CD14-positive monocyte (primary cell): Measurements from ENCODE around the gene IQGAP2. TPM values are rescaled to one million over a fixed set of nuclear protein-coding genes. Genes with fewer than 3 reads are reported as not detected.
A peak's percentile ranks its signal among the peaks of the same experiment; 100 is the strongest.

Experiments used
- DNase-seq, 3 donors: peaks; one replicate each; pipeline ENCODE4 v3.0.0-alpha.2; 2011 to 2022
- H2AFZ ChIP-seq: 2 replicates; pipeline ENCODE4 v1.6.0; 2012; ENCODE audit warnings: mild to moderate bottlenecking, low read depth, low read length, inconsistent platforms; ENCODE audit not compliant: insufficient read depth, poor library complexity, severe bottlenecking
- H3K27ac ChIP-seq, 2 donors: 1 replicate in 1 of 2; 2 replicates in 1 of 2; pipeline ENCODE4 v1.5.1; 2012 to 2013; ENCODE audit warnings: low read length in 2 of 2, control low read depth in 1 of 2, inconsistent platforms in 1 of 2, low read depth in 1 of 2, mild to moderate bottlenecking in 1 of 2
- H3K27me3 ChIP-seq, 2 donors: one replicate each; pipeline versions ENCODE4 v1.6.0 to v1.6.1; 2011 to 2013; ENCODE audit warnings: low read length in 2 of 2; ENCODE audit not compliant: control insufficient read depth in 2 of 2, insufficient read depth in 2 of 2
- H3K36me3 ChIP-seq, 2 donors: replicated peaks in 1 of 2; 1 replicate in 1 of 2; 2 replicates in 1 of 2; pipeline versions ENCODE4 v1.5.1 to v1.6.1; 2012 to 2013; ENCODE audit warnings: low read length in 2 of 2, control low read depth in 1 of 2, inconsistent platforms in 1 of 2, mild to moderate bottlenecking in 1 of 2; ENCODE audit not compliant: insufficient read depth in 2 of 2, control insufficient read depth in 1 of 2
- H3K4me1 ChIP-seq, 2 donors: 1 replicate in 1 of 2; 2 replicates in 1 of 2; pipeline versions ENCODE4 v1.5.1 to v1.6.1; 2012 to 2013; ENCODE audit warnings: low read length in 2 of 2, control low read depth in 1 of 2, inconsistent platforms in 1 of 2, mild to moderate bottlenecking in 1 of 2, moderate library complexity in 1 of 2; ENCODE audit not compliant: insufficient read depth in 2 of 2, control insufficient read depth in 1 of 2
- H3K4me2 ChIP-seq: replicated peaks from 2 replicates; pipeline ENCODE3; 2012; ENCODE audit warnings: low read length, moderate library complexity, mild to moderate bottlenecking; ENCODE audit not compliant: poor library complexity, severe bottlenecking; ENCODE audit errors: extremely low read depth
- H3K4me3 ChIP-seq, 3 experiments: fragments of 200-600 bp in 1 of 3; sonication (generic) in 1 of 3; replicated peaks in 1 of 3; 1 replicate in 2 of 3; 2 replicates in 1 of 3; pipeline ENCODE4 v1.5.1; 2011 to 2013; ENCODE audit warnings: low read length in 3 of 3, mild to moderate bottlenecking in 3 of 3, control low read depth in 2 of 3, low read depth in 2 of 3, inconsistent platforms in 1 of 3, moderate library complexity in 1 of 3
- H3K79me2 ChIP-seq: 2 replicates; pipeline ENCODE4 v1.6.0; 2012; ENCODE audit warnings: mild to moderate bottlenecking, control low read depth, inconsistent platforms, low read length, moderate library complexity; ENCODE audit not compliant: insufficient read depth
- H3K9ac ChIP-seq: 2 replicates; pipeline ENCODE4 v1.6.0; 2017; ENCODE audit warnings: low read length, mild to moderate bottlenecking; ENCODE audit not compliant: insufficient read depth, poor library complexity, severe bottlenecking
- H3K9me3 ChIP-seq, 2 donors: replicated peaks in 1 of 2; 1 replicate in 1 of 2; 2 replicates in 1 of 2; pipeline versions ENCODE4 v1.5.1 to v1.6.1; 2012 to 2013; ENCODE audit warnings: low read length in 2 of 2, control low read depth in 1 of 2; ENCODE audit not compliant: control insufficient read depth in 1 of 2, insufficient read depth in 1 of 2
- H4K20me1 ChIP-seq: 2 replicates; pipeline ENCODE4 v1.6.0; 2012; ENCODE audit warnings: mild to moderate bottlenecking, low read length, control low read depth, moderate library complexity; ENCODE audit not compliant: insufficient read depth
- H3K27ac Mint-ChIP-seq, 7 donors: one replicate each; pipeline ENCODE4 v1.8.0; 2020; ENCODE audit warnings: mild to moderate bottlenecking in 7 of 7, mixed read lengths in 7 of 7, moderate library complexity in 6 of 7, inconsistent platforms in 2 of 7
- H3K27me3 Mint-ChIP-seq, 3 donors: one replicate each; pipeline ENCODE4 v1.8.0; 2021 to 2022; ENCODE audit warnings: low read depth in 3 of 3, mild to moderate bottlenecking in 3 of 3, mixed read lengths in 3 of 3, moderate library complexity in 3 of 3, inconsistent platforms in 1 of 3
- H3K36me3 Mint-ChIP-seq, 2 donors: one replicate each; pipeline ENCODE4 v1.8.0; 2020; ENCODE audit warnings: mixed read lengths in 2 of 2, inconsistent platforms in 1 of 2, mild to moderate bottlenecking in 1 of 2
- H3K4me1 Mint-ChIP-seq: one replicate; pipeline ENCODE4 v1.8.0; 2020; ENCODE audit warnings: mild to moderate bottlenecking, mixed read lengths
- H3K4me3 Mint-ChIP-seq, 2 donors: one replicate each; pipeline ENCODE4 v1.8.0; 2020; ENCODE audit warnings: mild to moderate bottlenecking in 2 of 2, mixed read lengths in 2 of 2, moderate library complexity in 1 of 2
- H3K9me3 Mint-ChIP-seq, 7 donors: one replicate each; pipeline ENCODE4 v1.8.0; 2020 to 2022; ENCODE audit warnings: mixed read lengths in 7 of 7, mild to moderate bottlenecking in 6 of 7, moderate library complexity in 6 of 7, inconsistent platforms in 2 of 7
- WGBS: methylation state at CpG from one replicate; pipeline ENCODE4 v1.1.5; 2013; ENCODE audit warnings: missing lambda C conversion rate; ENCODE audit not compliant: insufficient coverage; 5-methylcytosine and 5-hydroxymethylcytosine counted together
- intact Hi-C, 2 donors: fragments of 100-400 bp; cut with micrococcal nuclease; formaldehyde crosslinking; loops; one replicate each; pipeline versions ENCODE4 v1.15.0 to v1.15.1; 2023
- polyA plus RNA-seq, 3 donors: library from polyadenylated mRNA; depleted of rRNA in 1 of 3; unstranded in 2 of 3; stranded (reverse) in 1 of 3; fragments of 300-500 nt in 2 of 3; fragments of >200 nt in 1 of 3; fragmentation: Illumina TruSeq in 2 of 3; gene quantifications; 1 replicate in 2 of 3; 2 replicates in 1 of 3; pipeline ENCODE4 v1.2.3, GENCODE V29; 2012 to 2021
- TF ChIP-seq, protein P1 (sequence below): fragments of 200-600 bp; IDR thresholded peaks from one replicate; pipeline ENCODE4 v1.8.0; 2022; ENCODE audit warnings: antibody characterized with exemption, mild to moderate bottlenecking

IQGAP2 gene
- polyA plus RNA-seq, 3 donors, result 21.4 to 50.9 (median 35.4) TPM

DNA sequence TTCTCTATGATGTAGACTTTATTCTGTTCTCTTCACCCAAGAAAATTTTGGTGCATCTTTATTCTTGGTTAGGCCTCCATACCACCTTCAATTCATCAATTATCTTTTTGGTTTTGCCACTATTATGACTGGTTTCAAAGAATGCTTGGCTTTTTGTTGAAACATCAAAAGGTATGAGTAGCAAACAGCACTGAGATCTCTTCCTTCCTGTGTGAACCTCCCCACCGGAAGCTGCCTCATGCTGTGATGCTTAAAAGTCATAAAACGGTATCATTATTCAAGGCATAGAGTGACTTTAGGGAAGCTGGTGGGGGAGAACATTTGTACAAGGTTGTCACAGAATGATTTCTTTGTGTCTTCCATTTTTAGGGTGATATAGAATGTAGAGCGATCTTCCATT, 70.6 kb downstream of the IQGAP2 start:
- Mint-ChIP-seq H3K27me3 (peaks cover 0 to 1% (median 0%) of the 10 kb centered on the region in 3 donors), H3K4me1 (peaks cover 58% of the 10 kb centered on the region), H3K4me3 (no peak overlapping the region), H3K36me3 (peaks cover 10 to 20% of the 10 kb centered on the region in 2 donors), H3K9me3 (no peaks in the 10 kb centered on the region), H3K27ac (peak overlapping the region; percentile 19 to 93 (median 66))
- Histone ChIP-seq H2AFZ (no peak overlapping the region), H3K9me3 (no peaks in the 10 kb centered on the region), H3K9ac (no peak overlapping the region), H3K4me1 (peaks cover 23 to 47% of the 10 kb centered on the region in 2 donors), H3K79me2 (peaks cover 93% of the 10 kb centered on the region), H3K27ac (peak overlapping the region in 1 of 2 donors; percentile 57), H3K36me3 (no peaks in the 10 kb centered on the region), H4K20me1 (peaks cover 96% of the 10 kb centered on the region), H3K27me3 (no peaks in the 10 kb centered on the region), H3K4me2 (no peak overlapping the region), H3K4me3 (no peak overlapping the region)
- DNase-seq, result peak; percentile 44 to 75 (median 52)
- intact Hi-C loops, result loop anchor here in 1 of 2 donors (10.0 kb wide), 1 partner anchor 61 kb away; no protein-coding TSS in a partner anchor
- 0% methylated on average over 2 of the region's 3 CpGs for WGBS
- TF ChIP-seq, protein P1, sequence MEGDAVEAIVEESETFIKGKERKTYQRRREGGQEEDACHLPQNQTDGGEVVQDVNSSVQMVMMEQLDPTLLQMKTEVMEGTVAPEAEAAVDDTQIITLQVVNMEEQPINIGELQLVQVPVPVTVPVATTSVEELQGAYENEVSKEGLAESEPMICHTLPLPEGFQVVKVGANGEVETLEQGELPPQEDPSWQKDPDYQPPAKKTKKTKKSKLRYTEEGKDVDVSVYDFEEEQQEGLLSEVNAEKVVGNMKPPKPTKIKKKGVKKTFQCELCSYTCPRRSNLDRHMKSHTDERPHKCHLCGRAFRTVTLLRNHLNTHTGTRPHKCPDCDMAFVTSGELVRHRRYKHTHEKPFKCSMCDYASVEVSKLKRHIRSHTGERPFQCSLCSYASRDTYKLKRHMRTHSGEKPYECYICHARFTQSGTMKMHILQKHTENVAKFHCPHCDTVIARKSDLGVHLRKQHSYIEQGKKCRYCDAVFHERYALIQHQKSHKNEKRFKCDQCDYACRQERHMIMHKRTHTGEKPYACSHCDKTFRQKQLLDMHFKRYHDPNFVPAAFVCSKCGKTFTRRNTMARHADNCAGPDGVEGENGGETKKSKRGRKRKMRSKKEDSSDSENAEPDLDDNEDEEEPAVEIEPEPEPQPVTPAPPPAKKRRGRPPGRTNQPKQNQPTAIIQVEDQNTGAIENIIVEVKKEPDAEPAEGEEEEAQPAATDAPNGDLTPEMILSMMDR, result no peak

DNA sequence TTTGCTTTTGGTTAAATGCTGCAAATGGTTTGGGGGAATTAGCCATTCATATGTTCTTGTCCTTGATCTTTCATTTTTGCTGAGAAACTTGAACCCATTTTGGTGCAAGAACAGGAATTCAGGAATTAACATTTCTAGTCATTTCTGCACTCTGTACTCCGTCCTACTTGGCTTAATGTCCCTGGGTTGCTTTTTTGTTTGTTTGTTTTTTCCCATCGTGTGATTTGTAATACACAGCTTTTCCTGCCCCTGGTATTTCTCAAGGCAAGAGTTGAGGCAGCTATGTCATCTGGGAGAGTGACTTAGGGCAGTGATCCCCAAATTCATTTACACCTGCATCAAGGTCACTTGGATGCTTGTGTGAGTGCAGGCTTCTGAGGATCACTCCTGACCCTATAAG, 71.3 kb downstream of the IQGAP2 start:
- DNase-seq, result no peak
- no peak overlapping the region for H3K4me3 ChIP-seq
- no peak overlapping the region for H3K27ac ChIP-seq
- H3K4me1 Mint-ChIP-seq, result peaks cover 58% of the 10 kb centered on the region
- no peaks in the 10 kb centered on the region for H3K27me3 ChIP-seq
- H3K9ac ChIP-seq, result no peak overlapping the region
- no peak overlapping the region for H3K4me2 ChIP-seq
- intact Hi-C loops, result loop anchor here in 1 of 2 donors (10.0 kb wide), 1 partner anchor 60 kb away; no protein-coding TSS in a partner anchor
- TF ChIP-seq, protein P1, result no peak
- peaks cover 16 to 42% of the 10 kb centered on the region in 2 donors for H3K4me1 ChIP-seq
- peaks cover 0 to 2% (median 0%) of the 10 kb centered on the region in 7 donors for H3K9me3 Mint-ChIP-seq
- H3K4me3 Mint-ChIP-seq, result no peak overlapping the region
- H3K79me2 ChIP-seq, result peaks cover 100% of the 10 kb centered on the region
- no peaks in the 10 kb centered on the region for H3K36me3 ChIP-seq
- peaks cover 10 to 20% of the 10 kb centered on the region in 2 donors for H3K36me3 Mint-ChIP-seq
- no peak overlapping the region for H2AFZ ChIP-seq
- no CpG with 5 or more reads among the region's 2 CpGs for WGBS
- peaks cover 0 to 1% (median 0%) of the 10 kb centered on the region in 3 donors for H3K27me3 Mint-ChIP-seq
- no peaks in the 10 kb centered on the region for H3K9me3 ChIP-seq
- peaks cover 96% of the 10 kb centered on the region for H4K20me1 ChIP-seq
- H3K27ac Mint-ChIP-seq, result peak overlapping the region in 5 of 7 donors; percentile 57 to 91 (median 69)
